GM23248 (cell line): ENCODE data around the gene RNF138. TPM values are rescaled to one million over a fixed set of nuclear protein-coding genes. Genes with fewer than 3 reads are reported as not detected.

Source experiments
- DNase-seq: peaks from one replicate; pipeline ENCODE4 v3.0.0-alpha.2; 2015
- H2AFZ ChIP-seq: fragments of 200-600 bp; sonication (generic); 2 replicates; pipeline ENCODE4 v1.6.1; 2016; ENCODE audit warnings: antibody characterized with exemption
- H3F3A ChIP-seq: fragments of 200-600 bp; sonication (generic); 2 replicates; pipeline ENCODE4 v1.6.1; 2016; ENCODE audit warnings: mild to moderate bottlenecking, antibody characterized with exemption, mixed run types; ENCODE audit not compliant: insufficient read depth
- H3K27ac ChIP-seq: fragments of 200-600 bp; sonication (generic); 2 replicates; pipeline ENCODE4 v1.5.1; 2016; ENCODE audit warnings: mild to moderate bottlenecking
- H3K27me3 ChIP-seq: fragments of 200-600 bp; sonication (generic); replicated peaks from 2 replicates; pipeline ENCODE4 v1.6.1; 2016; ENCODE audit warnings: mild to moderate bottlenecking; ENCODE audit not compliant: insufficient read depth
- H3K36me3 ChIP-seq: fragments of 200-600 bp; sonication (generic); 2 replicates; pipeline ENCODE4 v1.6.1; 2016; ENCODE audit warnings: low read depth, mild to moderate bottlenecking
- H3K4me1 ChIP-seq: fragments of 200-600 bp; sonication (generic); 2 replicates; pipeline ENCODE4 v1.6.1; 2016; ENCODE audit warnings: mild to moderate bottlenecking; ENCODE audit not compliant: insufficient read depth
- H3K4me2 ChIP-seq: fragments of 200-600 bp; sonication (generic); one replicate; pipeline ENCODE4 v1.6.1; 2016; ENCODE audit warnings: mild to moderate bottlenecking; ENCODE audit not compliant: unreplicated experiment
- H3K4me3 ChIP-seq: fragments of 200-600 bp; sonication (generic); 2 replicates; pipeline ENCODE4 v1.5.1; 2016; ENCODE audit warnings: mild to moderate bottlenecking
- H3K79me2 ChIP-seq: fragments of 200-600 bp; sonication (generic); 2 replicates; pipeline ENCODE4 v1.6.1; 2016; ENCODE audit warnings: mild to moderate bottlenecking; ENCODE audit not compliant: insufficient read depth
- H3K9ac ChIP-seq: fragments of 200-600 bp; sonication (generic); 2 replicates; pipeline ENCODE4 v1.6.1; 2016; ENCODE audit warnings: mild to moderate bottlenecking
- H3K9me2 ChIP-seq: fragments of 200-600 bp; sonication (generic); 2 replicates; pipeline ENCODE4 v1.6.1; 2016; ENCODE audit warnings: mixed run types, mild to moderate bottlenecking, moderate library complexity; ENCODE audit not compliant: insufficient read depth
- H3K9me3 ChIP-seq: fragments of 200-600 bp; sonication (generic); one replicate; pipeline ENCODE4 v1.6.1; 2017; ENCODE audit warnings: low read depth
- H4K20me1 ChIP-seq: fragments of 200-600 bp; sonication (generic); 2 replicates; pipeline ENCODE4 v1.6.0; 2016; ENCODE audit not compliant: insufficient read depth
- EZH2 ChIP-seq: fragments of 200-600 bp; sonication (generic); IDR thresholded peaks from 2 replicates; pipeline ENCODE4 v1.6.1; 2018; ENCODE audit warnings: antibody characterized with exemption, mild to moderate bottlenecking; ENCODE audit not compliant: insufficient read depth, poor library complexity, severe bottlenecking
- EZH2phosphoT487 ChIP-seq: fragments of 200-600 bp; sonication (generic); IDR thresholded peaks from 2 replicates; pipeline ENCODE4 v1.6.1; 2018; ENCODE audit warnings: antibody characterized with exemption, moderate library complexity, mild to moderate bottlenecking, low read depth; ENCODE audit not compliant: insufficient read depth
- WGBS, 2 experiments: methylation state at CpG; one replicate each; pipeline ENCODE4 v1.1.6; 2015 to 2017; ENCODE audit warnings: low lambda C conversion rate in 2 of 2, low coverage in 1 of 2; ENCODE audit errors: missing lambda C conversion rate in 2 of 2; 5-methylcytosine and 5-hydroxymethylcytosine counted together
- in situ Hi-C: fragments of 300-500 bp; cut with MboI; formaldehyde crosslinking; loops from 2 replicates; pipeline ENCODE4 v1.15.0; 2020
- polyA plus RNA-seq: library from polyadenylated mRNA; unstranded; fragments of >200 nt; fragmentation: Nextera tagmentation; extraction: Ambion mirVana; gene quantifications from 2 replicates; pipeline ENCODE4 v1.2.1, GENCODE V29; 2016
- total RNA-seq: library from RNA; depleted of rRNA; stranded (reverse); fragments of >200 nt; shearing (Covaris generic); gene quantifications from 2 replicates; pipeline ENCODE4 v1.2.3, GENCODE V29; 2014

RNF138 gene
- total and polyA plus RNA-seq, 2 experiments from 2014 or later: 15.4 to 26.4 TPM

DNA sequence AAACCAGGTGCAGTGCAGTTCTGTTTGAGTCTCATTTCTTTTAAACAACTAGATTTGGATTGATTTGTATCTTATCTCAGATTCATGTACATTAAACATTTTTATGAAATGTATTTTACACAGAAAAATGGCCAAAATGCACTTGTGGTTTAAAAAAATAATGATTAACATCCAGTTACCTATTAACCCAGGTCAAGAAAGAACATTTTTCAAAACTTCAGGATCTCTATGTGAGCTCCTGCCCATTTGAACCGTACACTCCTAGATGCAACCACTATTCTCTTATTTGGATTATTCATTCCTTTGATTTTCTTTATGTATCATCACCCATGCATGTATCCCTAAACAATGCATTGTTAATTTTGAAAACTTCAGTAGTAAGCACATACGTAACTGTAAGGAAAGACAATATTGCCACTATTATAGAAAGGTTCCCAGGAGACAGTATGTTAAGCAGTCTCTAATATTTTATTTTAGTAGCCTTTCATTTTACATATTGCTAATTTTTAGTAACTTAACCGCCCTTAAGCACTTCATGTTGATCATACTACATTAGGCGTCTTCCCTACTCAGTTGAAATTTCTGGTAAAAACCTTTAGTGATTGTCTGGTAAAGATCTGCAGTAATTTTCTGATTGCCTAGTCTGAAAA is 22.7 kb downstream of the RNF138 start:
- DNase-seq: no peak
- Histone ChIP-seq H3K36me3 (no peaks in the 10 kb centered on the region; the same call in 1 of the 2 replicates), H3K79me2 (peaks cover 93% of the 10 kb centered on the region), H3K4me2 (no peak overlapping the region), H4K20me1 (no peaks in the 10 kb centered on the region), H3K9me3 (no peaks in the 10 kb centered on the region), H3K27ac (no peak overlapping the region), H3K4me1 (no peaks in the 10 kb centered on the region), H3K27me3 (no peaks in the 10 kb centered on the region), H3K9me2 (no peaks in the 10 kb centered on the region), H3F3A (no peaks in the 10 kb centered on the region), H3K4me3 (no peak overlapping the region), H3K9ac (no peak overlapping the region), H2AFZ (no peak overlapping the region)
- in situ Hi-C loops: no loop called here
- TF ChIP-seq EZH2 (no peak), EZH2phosphoT487 (no peak)
- 99% methylated on average over 4 of the region's 4 CpGs for WGBS, 2 experiments

DNA sequence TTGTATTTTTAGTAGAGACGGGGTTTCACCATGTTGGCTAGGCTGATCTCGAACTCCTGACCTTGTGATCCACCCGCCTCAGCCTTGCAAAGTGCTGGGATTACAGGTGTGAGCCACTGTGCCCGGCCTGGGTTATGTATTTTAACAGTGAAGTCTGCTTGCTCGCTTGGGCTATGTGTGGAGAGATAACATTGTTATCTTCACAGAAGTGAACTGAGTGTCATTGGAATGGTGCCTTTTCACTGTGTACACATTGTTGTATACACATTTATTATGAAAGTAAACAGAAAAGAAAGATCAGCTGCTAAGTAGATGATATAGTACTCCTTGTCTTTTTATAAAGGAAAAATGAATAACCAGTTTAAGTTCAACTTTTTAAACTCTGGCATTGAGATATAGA is 30.4 kb downstream of the RNF138 start:
- Histone ChIP-seq H3K9me3 (no peaks in the 10 kb centered on the region), H3K9me2 (no peaks in the 10 kb centered on the region), H4K20me1 (no peaks in the 10 kb centered on the region), H3K4me3 (no peak overlapping the region), H3F3A (no peaks in the 10 kb centered on the region), H3K27me3 (no peaks in the 10 kb centered on the region), H3K4me1 (no peaks in the 10 kb centered on the region), H2AFZ (no peak overlapping the region), H3K36me3 (peaks cover 12% of the 10 kb centered on the region), H3K9ac (no peak overlapping the region), H3K4me2 (no peak overlapping the region), H3K79me2 (peaks cover 48% of the 10 kb centered on the region), H3K27ac (no peak overlapping the region)
- TF ChIP-seq EZH2phosphoT487 (no peak), EZH2 (no peak)
- no peak for DNase-seq
- in situ Hi-C loops: no loop called here
- WGBS, 2 experiments: 89 to 99% methylated on average over 4 to 5 of the region's 5 CpGs

DNA sequence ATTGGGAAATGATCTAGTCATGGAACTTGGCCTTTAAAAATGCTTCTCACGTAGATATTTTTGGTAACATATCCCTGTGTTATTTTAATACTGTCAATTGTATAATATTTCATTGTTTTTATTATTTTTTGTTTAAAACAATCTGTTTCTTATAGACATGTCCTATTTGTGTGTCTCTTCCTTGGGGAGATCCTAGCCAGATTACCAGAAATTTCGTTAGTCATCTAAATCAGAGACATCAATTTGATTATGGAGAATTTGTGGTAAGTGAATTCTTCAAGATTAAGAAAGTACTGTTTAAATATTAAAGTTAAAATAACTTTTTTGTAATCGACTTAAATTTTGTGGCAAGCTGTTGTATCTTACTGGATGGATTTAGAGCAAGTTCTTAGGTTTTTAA is 34.9 kb downstream of the RNF138 start:
- no peaks in the 10 kb centered on the region for H3K9me2 ChIP-seq
- no peak overlapping the region for H3K9ac ChIP-seq
- in situ Hi-C loops: no loop called here
- H3K9me3 ChIP-seq: no peaks in the 10 kb centered on the region
- no peak for DNase-seq
- WGBS, 2 experiments: 91 to 93% methylated on average over 3 of the region's 3 CpGs
- peaks cover 42% of the 10 kb centered on the region for H3K36me3 ChIP-seq
- H3K4me1 ChIP-seq: no peaks in the 10 kb centered on the region
- H3K4me3 ChIP-seq: no peak overlapping the region
- no peaks in the 10 kb centered on the region for H3K27me3 ChIP-seq
- TF ChIP-seq EZH2 (no peak), EZH2phosphoT487 (no peak)
- H3K27ac ChIP-seq: no peak overlapping the region
- H3K79me2 ChIP-seq: peaks cover 6% of the 10 kb centered on the region; the same call in 1 of the 2 replicates
- H3K4me2 ChIP-seq: no peak overlapping the region
- H4K20me1 ChIP-seq: no peaks in the 10 kb centered on the region
- H3F3A ChIP-seq: no peaks in the 10 kb centered on the region
- no peak overlapping the region for H2AFZ ChIP-seq

DNA sequence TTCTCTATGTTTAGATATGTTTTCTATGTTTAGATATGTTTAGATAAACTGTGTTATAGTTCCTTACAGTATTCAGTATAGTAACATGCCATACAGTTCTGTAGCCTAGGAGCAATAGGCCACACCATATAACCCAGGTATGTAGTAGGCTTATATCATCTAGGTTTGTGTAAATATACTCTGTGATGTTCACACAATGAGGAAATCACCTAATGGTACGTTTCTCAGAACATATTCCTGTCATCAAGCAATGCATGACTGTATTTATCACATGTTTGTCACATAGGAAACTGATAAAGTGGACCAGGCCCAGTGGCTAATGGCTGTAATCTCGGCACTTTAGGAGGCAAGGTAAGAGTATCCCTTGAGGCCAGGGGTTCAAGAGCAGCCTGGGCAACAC is 44.0 kb downstream of the RNF138 start:
- DNase-seq: no peak
- no peak overlapping the region for H3K4me2 ChIP-seq
- no peaks in the 10 kb centered on the region for H3K4me1 ChIP-seq
- H3K79me2 ChIP-seq: no peaks in the 10 kb centered on the region
- no peak overlapping the region for H3K9ac ChIP-seq
- WGBS, 2 experiments: 70 to 79% methylated on average over 2 of the region's 2 CpGs
- no peaks in the 10 kb centered on the region for H3K27me3 ChIP-seq
- no peaks in the 10 kb centered on the region for H3K9me3 ChIP-seq
- peaks cover 10% of the 10 kb centered on the region; the same call in 1 of the 2 replicates for H3K36me3 ChIP-seq
- no peaks in the 10 kb centered on the region for H3K9me2 ChIP-seq
- H3F3A ChIP-seq: no peaks in the 10 kb centered on the region
- H3K27ac ChIP-seq: no peak overlapping the region
- H2AFZ ChIP-seq: no peak overlapping the region
- H4K20me1 ChIP-seq: no peaks in the 10 kb centered on the region
- TF ChIP-seq EZH2 (no peak), EZH2phosphoT487 (no peak)
- no peak overlapping the region for H3K4me3 ChIP-seq
- in situ Hi-C loops: no loop called here
